Measurements from ENCODE around the gene FXYD7.

The FXYD7 gene

GRCh38 chr19:35122687-35123551 lies 20.1 kb upstream of the FXYD7 start (continued):
- TF ChIP-seq ZNF585B (tag by site-specific recombination; IDR thresholded peaks at IDR 0.05) (no peak), ZNF626 (tag by site-specific recombination; IDR thresholded peaks at IDR 0.05) (no peak), ZNF433 (tag by site-specific recombination; IDR thresholded peaks at IDR 0.05; ENCODE audit: low read depth) (0 out of 2 replicates have a peak, but pooled peaks have one; percentile 11), ZNF555 (tag by site-specific recombination; conservative IDR thresholded peaks at IDR 0.05) (no peak), ZNF529 (tag by site-specific recombination; IDR thresholded peaks at IDR 0.05; ENCODE audit: insufficient replicate concordance) (no peak), ZSCAN4 (tag by site-specific recombination; IDR thresholded peaks at IDR 0.05) (no peak), ZNF658 (tag by site-specific recombination; IDR thresholded peaks at IDR 0.05) (no peak), PATZ1 (tag by site-specific recombination; IDR thresholded peaks at IDR 0.05) (peak; percentile 50; the same call in 1 of the 2 replicates), BCL11B (tag by site-specific recombination; IDR thresholded peaks at IDR 0.05; ENCODE audit: low read depth) (no peak), ZNF140 (tag by site-specific recombination; IDR thresholded peaks at IDR 0.05) (no peak), ZNF501 (tag by site-specific recombination; IDR thresholded peaks at IDR 0.05) (no peak), ZNF521 (tag by site-specific recombination; IDR thresholded peaks at IDR 0.05) (no peak), MZF1 (tag by site-specific recombination; IDR thresholded peaks at IDR 0.05; ENCODE audit: borderline replicate concordance) (no peak), ZBTB20 (tag by site-specific recombination; IDR thresholded peaks at IDR 0.05) (0 out of 2 replicates have a peak, but pooled peaks have one; percentile 35), ZNF174 (tag by site-specific recombination; IDR thresholded peaks at IDR 0.05) (no peak), ZNF701 (tag by site-specific recombination; IDR thresholded peaks at IDR 0.05) (no peak), ZNF473 (tag by site-specific recombination; IDR thresholded peaks at IDR 0.05) (no peak), ZNF274 (IDR thresholded peaks at IDR 0.05; ENCODE audit: low read length) (no peak), ZNF274 (tag by site-specific recombination; IDR thresholded peaks at IDR 0.05; ENCODE audit: borderline replicate concordance) (no peak), ZNF561 (tag by site-specific recombination; IDR thresholded peaks at IDR 0.05; ENCODE audit: borderline replicate concordance) (no peak), ZNF23 (tag by site-specific recombination; IDR thresholded peaks at IDR 0.05; ENCODE audit: borderline replicate concordance) (no peak), ZNF169 (tag by site-specific recombination; IDR thresholded peaks at IDR 0.05) (no peak), ZNF362 (tag by site-specific recombination; IDR thresholded peaks at IDR 0.05) (no peak), ZNF549 (tag by site-specific recombination; IDR thresholded peaks at IDR 0.05) (no peak), ZNF837 (tag by site-specific recombination; IDR thresholded peaks at IDR 0.05) (no peak), FEZF1 (tag by site-specific recombination; IDR thresholded peaks at IDR 0.05) (no peak), ZNF335 (tag by site-specific recombination; conservative IDR thresholded peaks at IDR 0.05) (no peak)
- TF ChIP-seq, protein P1, sequence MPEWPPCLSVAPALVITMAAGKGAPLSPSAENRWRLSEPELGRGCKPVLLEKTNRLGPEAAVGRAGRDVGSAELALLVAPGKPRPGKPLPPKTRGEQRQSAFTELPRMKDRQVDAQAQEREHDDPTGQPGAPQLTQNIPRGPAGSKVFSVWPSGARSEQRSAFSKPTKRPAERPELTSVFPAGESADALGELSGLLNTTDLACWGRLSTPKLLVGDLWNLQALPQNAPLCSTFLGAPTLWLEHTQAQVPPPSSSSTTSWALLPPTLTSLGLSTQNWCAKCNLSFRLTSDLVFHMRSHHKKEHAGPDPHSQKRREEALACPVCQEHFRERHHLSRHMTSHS (tag by site-specific recombination; IDR thresholded peaks at IDR 0.05): no peak
- TF ChIP-seq, protein P2, sequence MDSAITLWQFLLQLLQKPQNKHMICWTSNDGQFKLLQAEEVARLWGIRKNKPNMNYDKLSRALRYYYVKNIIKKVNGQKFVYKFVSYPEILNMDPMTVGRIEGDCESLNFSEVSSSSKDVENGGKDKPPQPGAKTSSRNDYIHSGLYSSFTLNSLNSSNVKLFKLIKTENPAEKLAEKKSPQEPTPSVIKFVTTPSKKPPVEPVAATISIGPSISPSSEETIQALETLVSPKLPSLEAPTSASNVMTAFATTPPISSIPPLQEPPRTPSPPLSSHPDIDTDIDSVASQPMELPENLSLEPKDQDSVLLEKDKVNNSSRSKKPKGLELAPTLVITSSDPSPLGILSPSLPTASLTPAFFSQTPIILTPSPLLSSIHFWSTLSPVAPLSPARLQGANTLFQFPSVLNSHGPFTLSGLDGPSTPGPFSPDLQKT (IDR thresholded peaks at IDR 0.05; ENCODE audit: borderline replicate concordance, low read depth, low read length): no peak
- TF ChIP-seq, protein P3, sequence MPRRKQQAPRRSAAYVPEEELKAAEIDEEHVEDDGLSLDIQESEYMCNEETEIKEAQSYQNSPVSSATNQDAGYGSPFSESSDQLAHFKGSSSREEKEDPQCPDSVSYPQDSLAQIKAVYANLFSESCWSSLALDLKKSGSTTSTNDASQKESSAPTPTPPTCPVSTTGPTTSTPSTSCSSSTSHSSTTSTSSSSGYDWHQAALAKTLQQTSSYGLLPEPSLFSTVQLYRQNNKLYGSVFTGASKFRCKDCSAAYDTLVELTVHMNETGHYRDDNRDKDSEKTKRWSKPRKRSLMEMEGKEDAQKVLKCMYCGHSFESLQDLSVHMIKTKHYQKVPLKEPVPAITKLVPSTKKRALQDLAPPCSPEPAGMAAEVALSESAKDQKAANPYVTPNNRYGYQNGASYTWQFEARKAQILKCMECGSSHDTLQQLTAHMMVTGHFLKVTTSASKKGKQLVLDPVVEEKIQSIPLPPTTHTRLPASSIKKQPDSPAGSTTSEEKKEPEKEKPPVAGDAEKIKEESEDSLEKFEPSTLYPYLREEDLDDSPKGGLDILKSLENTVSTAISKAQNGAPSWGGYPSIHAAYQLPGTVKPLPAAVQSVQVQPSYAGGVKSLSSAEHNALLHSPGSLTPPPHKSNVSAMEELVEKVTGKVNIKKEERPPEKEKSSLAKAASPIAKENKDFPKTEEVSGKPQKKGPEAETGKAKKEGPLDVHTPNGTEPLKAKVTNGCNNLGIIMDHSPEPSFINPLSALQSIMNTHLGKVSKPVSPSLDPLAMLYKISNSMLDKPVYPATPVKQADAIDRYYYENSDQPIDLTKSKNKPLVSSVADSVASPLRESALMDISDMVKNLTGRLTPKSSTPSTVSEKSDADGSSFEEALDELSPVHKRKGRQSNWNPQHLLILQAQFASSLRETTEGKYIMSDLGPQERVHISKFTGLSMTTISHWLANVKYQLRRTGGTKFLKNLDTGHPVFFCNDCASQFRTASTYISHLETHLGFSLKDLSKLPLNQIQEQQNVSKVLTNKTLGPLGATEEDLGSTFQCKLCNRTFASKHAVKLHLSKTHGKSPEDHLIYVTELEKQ (tag by site-specific recombination; IDR thresholded peaks at IDR 0.05; ENCODE audit: borderline replicate concordance): no peak
